ENCODE measurements around the gene EMP3. TPM values are rescaled to one million over a fixed set of nuclear protein-coding genes. Genes with fewer than 3 reads are reported as not detected.

The EMP3 gene
- total and polyA plus RNA-seq, 2 experiments from 2014 or later = 6.0 to 25.1 TPM

DNA sequence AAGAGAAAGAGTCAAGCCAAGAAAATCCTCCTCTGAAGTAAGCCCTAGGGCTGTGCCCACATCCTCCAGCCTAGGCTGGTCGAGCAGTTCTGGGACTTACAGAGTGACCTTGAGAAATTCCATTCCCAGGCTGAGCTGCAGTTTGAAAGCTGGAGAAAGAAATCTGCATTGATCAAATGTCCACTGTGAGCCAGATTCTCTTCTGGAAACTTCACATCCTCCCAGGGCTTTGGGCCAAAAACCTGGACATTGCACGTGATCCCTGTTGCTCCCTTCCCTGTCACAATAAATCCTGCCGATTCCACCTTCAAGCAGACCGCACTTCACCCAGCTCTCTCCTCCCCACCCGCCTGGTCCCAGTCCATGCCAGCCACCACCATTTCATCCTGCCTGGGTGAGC lies 22.7 kb downstream of the EMP3 start:
- Histone ChIP-seq H3K27me3 (ENCODE audit: insufficient read depth) (no peaks in the 10 kb centered on the region), H3F3A (replicated peaks; ENCODE audit: low read depth) (no peaks in the 10 kb centered on the region), H3K79me2 (replicated peaks; ENCODE audit: insufficient read depth) (no peaks in the 10 kb centered on the region), H4K20me1 (replicated peaks; ENCODE audit: insufficient read depth) (peaks cover 4% of the 10 kb centered on the region; the same call in 1 of the 2 replicates), H3K27ac (ENCODE audit: low read depth) (no peak overlapping the region), H3K4me3 (no peak overlapping the region), H3K4me1 (ENCODE audit: insufficient read depth) (no peaks in the 10 kb centered on the region; the same call in 1 of the 2 replicates), H3K36me3 (ENCODE audit: insufficient read depth) (no peaks in the 10 kb centered on the region), H2AFZ (no peak overlapping the region), H3K4me2 (no peak overlapping the region), H3K9me2 (ENCODE audit: insufficient read depth) (no peaks in the 10 kb centered on the region)
- DNase-seq (ENCODE audit: low spot score) (no peak), ATAC-seq (no peak)
- Mint-ChIP-seq H3K27ac (no peak overlapping the region), H3K4me3 (no peak overlapping the region), H3K36me3 (ENCODE audit: low read depth) (no peaks in the 10 kb centered on the region), H3K4me1 (no peaks in the 10 kb centered on the region), H3K9me3 (peaks cover 3% of the 10 kb centered on the region; the same call in 1 of the 3 replicates), H3K27me3 (ENCODE audit: insufficient read depth, low read depth, poor library complexity) (peaks cover 8% of the 10 kb centered on the region)
- no peak for TF ChIP-seq NANOG (IDR thresholded peaks at IDR 0.05; ENCODE audit: borderline replicate concordance)
- TF ChIP-seq, protein P1, sequence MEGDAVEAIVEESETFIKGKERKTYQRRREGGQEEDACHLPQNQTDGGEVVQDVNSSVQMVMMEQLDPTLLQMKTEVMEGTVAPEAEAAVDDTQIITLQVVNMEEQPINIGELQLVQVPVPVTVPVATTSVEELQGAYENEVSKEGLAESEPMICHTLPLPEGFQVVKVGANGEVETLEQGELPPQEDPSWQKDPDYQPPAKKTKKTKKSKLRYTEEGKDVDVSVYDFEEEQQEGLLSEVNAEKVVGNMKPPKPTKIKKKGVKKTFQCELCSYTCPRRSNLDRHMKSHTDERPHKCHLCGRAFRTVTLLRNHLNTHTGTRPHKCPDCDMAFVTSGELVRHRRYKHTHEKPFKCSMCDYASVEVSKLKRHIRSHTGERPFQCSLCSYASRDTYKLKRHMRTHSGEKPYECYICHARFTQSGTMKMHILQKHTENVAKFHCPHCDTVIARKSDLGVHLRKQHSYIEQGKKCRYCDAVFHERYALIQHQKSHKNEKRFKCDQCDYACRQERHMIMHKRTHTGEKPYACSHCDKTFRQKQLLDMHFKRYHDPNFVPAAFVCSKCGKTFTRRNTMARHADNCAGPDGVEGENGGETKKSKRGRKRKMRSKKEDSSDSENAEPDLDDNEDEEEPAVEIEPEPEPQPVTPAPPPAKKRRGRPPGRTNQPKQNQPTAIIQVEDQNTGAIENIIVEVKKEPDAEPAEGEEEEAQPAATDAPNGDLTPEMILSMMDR (conservative IDR thresholded peaks at IDR 0.05; ENCODE audit: low read depth in 2 of 2) = no peak
- TF ChIP-seq REST (IDR thresholded peaks at IDR 0.05; ENCODE audit: unreplicated experiment) = no peak
- TF ChIP-seq CREB1 (CRISPR knock-in tag; IDR thresholded peaks at IDR 0.05; ENCODE audit: low read depth) = no peak
- no peak for TF ChIP-seq ZNF114 (CRISPR knock-in tag; IDR thresholded peaks at IDR 0.05)
- no peak for TF ChIP-seq ZNF331 (CRISPR knock-in tag; IDR thresholded peaks at IDR 0.05; ENCODE audit: low read depth)
- no peak for TF ChIP-seq ETS1 (IDR thresholded peaks at IDR 0.05)
- no peak for TF ChIP-seq EZH2 (IDR thresholded peaks at IDR 0.05; ENCODE audit: low read depth, unreplicated experiment)

GRCh38 chr19:48348737-48349136 lies 23.4 kb downstream of the EMP3 start:
- no peak overlapping the region for H2AFZ ChIP-seq
- no peak overlapping the region for H3K4me3 ChIP-seq
- H3K79me2 ChIP-seq (replicated peaks; ENCODE audit: insufficient read depth) = no peaks in the 10 kb centered on the region
- H3K4me1 Mint-ChIP-seq = no peaks in the 10 kb centered on the region
- no peaks in the 10 kb centered on the region for H3F3A ChIP-seq (replicated peaks; ENCODE audit: low read depth)
- H3K4me3 Mint-ChIP-seq = no peak overlapping the region
- DNase-seq (ENCODE audit: low spot score) (no peak), ATAC-seq (no peak)
- H3K9me3 Mint-ChIP-seq = peaks cover 3% of the 10 kb centered on the region; the same call in 1 of the 3 replicates
- H3K9me2 ChIP-seq (ENCODE audit: insufficient read depth) = no peaks in the 10 kb centered on the region
- no peak overlapping the region for H3K4me2 ChIP-seq
- no peaks in the 10 kb centered on the region; the same call in 1 of the 2 replicates for H3K4me1 ChIP-seq (ENCODE audit: insufficient read depth)
- no peak overlapping the region for H3K27ac ChIP-seq (ENCODE audit: low read depth)
- peaks cover 4% of the 10 kb centered on the region; the same call in 1 of the 2 replicates for H4K20me1 ChIP-seq (replicated peaks; ENCODE audit: insufficient read depth)
- no peaks in the 10 kb centered on the region for H3K27me3 ChIP-seq (ENCODE audit: insufficient read depth)
- no peaks in the 10 kb centered on the region for H3K36me3 Mint-ChIP-seq (ENCODE audit: low read depth)
- no peaks in the 10 kb centered on the region for H3K36me3 ChIP-seq (ENCODE audit: insufficient read depth)
- no peak overlapping the region for H3K27ac Mint-ChIP-seq
- H3K27me3 Mint-ChIP-seq (ENCODE audit: insufficient read depth, low read depth, poor library complexity) = peaks cover 8% of the 10 kb centered on the region
- no peak for TF ChIP-seq POLR2AphosphoS5 (IDR thresholded peaks at IDR 0.05; ENCODE audit: low read depth)
- no peak for TF ChIP-seq ETS1 (IDR thresholded peaks at IDR 0.05)
- TF ChIP-seq, protein P1 (conservative IDR thresholded peaks at IDR 0.05; ENCODE audit: low read depth in 2 of 2) = no peak
- no peak for TF ChIP-seq CREB1 (CRISPR knock-in tag; IDR thresholded peaks at IDR 0.05; ENCODE audit: low read depth)
- TF ChIP-seq JUNB (IDR thresholded peaks at IDR 0.05; ENCODE audit: unreplicated experiment) = no peak
- no peak for TF ChIP-seq ZNF331 (CRISPR knock-in tag; IDR thresholded peaks at IDR 0.05; ENCODE audit: low read depth)
- no peak for TF ChIP-seq EZH2phosphoT487 (IDR thresholded peaks at IDR 0.05; ENCODE audit: unreplicated experiment)
- no peak for TF ChIP-seq EZH2 (IDR thresholded peaks at IDR 0.05; ENCODE audit: low read depth, unreplicated experiment)

All from GM23338 (cell line).